Measurements from ENCODE around the gene FILIP1L.

- TF ChIP-seq CTCF (IDR thresholded peaks at IDR 0.05; ENCODE audit: borderline replicate concordance, extremely low read depth, low read length, poor library complexity, severe bottlenecking) (no peak), EZH2 (IDR thresholded peaks at IDR 0.05; ENCODE audit: borderline replicate concordance, low read depth, low read length, severe bottlenecking) (no peak)
Measured at GRCh38 chr3:100010087-100010417, 104.2 kb downstream of the FILIP1L start.
